KMS-11 (cell line): ENCODE data around the gene PAAF1.

Experiments
- H2AFZ ChIP-seq: fragments of 200-600 bp; sonication (generic); 2 replicates; pipeline ENCODE4 v1.6.1; 2016; ENCODE audit warnings: antibody characterized with exemption, mixed run types, low read depth
- H3K27ac ChIP-seq: fragments of 200-600 bp; sonication (generic); 2 replicates; pipeline ENCODE4 v1.6.1; 2016; ENCODE audit warnings: mild to moderate bottlenecking, mixed run types
- H3K27me3 ChIP-seq: fragments of 200-600 bp; sonication (generic); 2 replicates; pipeline ENCODE4 v1.6.1; 2017; ENCODE audit warnings: mild to moderate bottlenecking, low read depth, mixed run types, moderate library complexity; ENCODE audit not compliant: insufficient read depth
- H3K36me3 ChIP-seq: fragments of 200-600 bp; sonication (generic); 2 replicates; pipeline ENCODE4 v1.6.1; 2017; ENCODE audit warnings: mild to moderate bottlenecking, mixed run types; ENCODE audit not compliant: insufficient read depth
- H3K4me1 ChIP-seq: fragments of 200-600 bp; sonication (generic); 2 replicates; pipeline ENCODE4 v1.6.1; 2016; ENCODE audit warnings: mild to moderate bottlenecking, low read depth, mixed run types; ENCODE audit not compliant: poor library complexity, severe bottlenecking
- H3K4me2 ChIP-seq: fragments of 200-600 bp; sonication (generic); 2 replicates; pipeline ENCODE4 v1.7.0; 2016; ENCODE audit warnings: mild to moderate bottlenecking, mixed run types
- H3K4me3 ChIP-seq: fragments of 200-600 bp; sonication (generic); IDR thresholded peaks from 2 replicates; pipeline ENCODE4 v1.6.1; 2017; ENCODE audit warnings: low read depth, low read length, mixed read lengths; ENCODE audit not compliant: insufficient read depth
- H3K79me2 ChIP-seq: fragments of 200-600 bp; sonication (generic); 2 replicates; pipeline ENCODE4 v1.6.1; 2016; ENCODE audit warnings: low read depth, mixed run types; ENCODE audit not compliant: insufficient read depth
- H3K9ac ChIP-seq: fragments of 200-600 bp; sonication (generic); 2 replicates; pipeline ENCODE4 v1.6.1; 2016; ENCODE audit warnings: mild to moderate bottlenecking, mixed run types
- H4K20me1 ChIP-seq: fragments of 200-600 bp; sonication (generic); 2 replicates; pipeline ENCODE4 v1.6.1; 2016; ENCODE audit warnings: mild to moderate bottlenecking, mixed run types; ENCODE audit not compliant: insufficient read depth
- TF ChIP-seq, protein P1 (sequence below): fragments of 200-600 bp; sonication (generic); conservative IDR thresholded peaks from 2 replicates; pipeline ENCODE4 v1.6.1; 2017; ENCODE audit warnings: low read depth, mild to moderate bottlenecking, antibody characterized with exemption, low read length, moderate library complexity, mixed read lengths

Gene PAAF1

DNA sequence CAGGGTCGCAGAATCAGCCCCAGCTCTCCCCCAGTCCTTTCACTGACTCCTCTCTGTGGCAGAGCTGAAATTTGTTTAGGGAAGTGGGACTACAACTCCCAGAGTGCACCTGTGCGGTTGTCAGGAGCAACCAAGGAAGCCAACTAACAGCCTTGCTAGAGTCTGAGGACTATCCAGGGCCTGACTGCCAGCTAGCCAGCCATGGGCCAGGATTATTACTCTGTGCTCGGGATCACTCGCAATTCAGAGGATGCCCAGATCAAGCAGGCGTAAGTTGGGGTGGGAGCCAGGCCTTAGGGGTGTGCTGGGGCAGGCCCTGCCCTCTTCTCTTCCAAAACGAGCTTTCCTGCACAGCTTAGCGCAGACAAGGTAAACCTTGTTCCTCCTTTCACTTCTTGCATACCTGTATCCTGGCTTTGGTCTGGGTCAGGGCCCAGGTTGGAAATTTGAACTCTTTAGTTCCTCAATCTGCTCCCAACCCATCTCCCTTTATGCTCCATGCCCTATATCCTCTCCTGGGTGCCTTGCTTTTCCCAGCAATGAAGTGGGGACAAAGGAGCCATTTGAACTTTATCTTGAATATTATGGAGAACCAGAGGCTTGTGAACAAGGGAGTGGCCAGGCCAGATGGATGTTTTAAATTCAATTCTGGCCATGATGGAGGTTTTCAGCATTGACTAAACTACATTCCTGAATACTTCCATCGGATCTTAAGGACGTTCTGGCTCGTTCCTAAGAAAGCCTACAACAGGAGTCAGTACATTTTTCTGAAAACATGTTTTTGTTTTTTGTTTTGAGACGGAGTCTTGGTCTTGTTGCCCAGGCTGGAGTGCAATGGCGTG is 74.3 kb downstream of the PAAF1 start, which contains the start of gene DNAJB13:
DNAJB13 (plus strand) TSS at position 158 of the 842 bp plus-strand sequence; CDS start at position 202, 44 bp downstream.
- Histone ChIP-seq H3K27ac (no peak within 1 kb of the TSS), H2AFZ (no peak within 1 kb of the TSS), H3K79me2 (no peaks in the 10 kb centered on the region), H4K20me1 (no peaks in the 10 kb centered on the region), H3K36me3 (no peaks in the 10 kb centered on the region), H3K4me3 (no peak within 1 kb of the TSS), H3K4me2 (no peak within 1 kb of the TSS), H3K9ac (no peak within 1 kb of the TSS), H3K27me3 (no peaks in the 10 kb centered on the region), H3K4me1 (no peaks in the 10 kb centered on the region)
- TF ChIP-seq, protein P1, sequence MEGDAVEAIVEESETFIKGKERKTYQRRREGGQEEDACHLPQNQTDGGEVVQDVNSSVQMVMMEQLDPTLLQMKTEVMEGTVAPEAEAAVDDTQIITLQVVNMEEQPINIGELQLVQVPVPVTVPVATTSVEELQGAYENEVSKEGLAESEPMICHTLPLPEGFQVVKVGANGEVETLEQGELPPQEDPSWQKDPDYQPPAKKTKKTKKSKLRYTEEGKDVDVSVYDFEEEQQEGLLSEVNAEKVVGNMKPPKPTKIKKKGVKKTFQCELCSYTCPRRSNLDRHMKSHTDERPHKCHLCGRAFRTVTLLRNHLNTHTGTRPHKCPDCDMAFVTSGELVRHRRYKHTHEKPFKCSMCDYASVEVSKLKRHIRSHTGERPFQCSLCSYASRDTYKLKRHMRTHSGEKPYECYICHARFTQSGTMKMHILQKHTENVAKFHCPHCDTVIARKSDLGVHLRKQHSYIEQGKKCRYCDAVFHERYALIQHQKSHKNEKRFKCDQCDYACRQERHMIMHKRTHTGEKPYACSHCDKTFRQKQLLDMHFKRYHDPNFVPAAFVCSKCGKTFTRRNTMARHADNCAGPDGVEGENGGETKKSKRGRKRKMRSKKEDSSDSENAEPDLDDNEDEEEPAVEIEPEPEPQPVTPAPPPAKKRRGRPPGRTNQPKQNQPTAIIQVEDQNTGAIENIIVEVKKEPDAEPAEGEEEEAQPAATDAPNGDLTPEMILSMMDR: no peak

GRCh38 chr11:73951797-73952196 is 75.0 kb downstream of the PAAF1 start:
- TF ChIP-seq, protein P1: no peak
- H3K79me2 ChIP-seq: no peaks in the 10 kb centered on the region
- no peak overlapping the region for H3K4me2 ChIP-seq
- no peak overlapping the region for H3K27ac ChIP-seq
- no peak overlapping the region for H3K4me3 ChIP-seq
- H4K20me1 ChIP-seq: no peaks in the 10 kb centered on the region
- H3K36me3 ChIP-seq: no peaks in the 10 kb centered on the region
- H3K9ac ChIP-seq: no peak overlapping the region
- no peak overlapping the region for H2AFZ ChIP-seq
- H3K4me1 ChIP-seq: no peaks in the 10 kb centered on the region
- H3K27me3 ChIP-seq: no peaks in the 10 kb centered on the region

- no peak overlapping the region for H3K9ac ChIP-seq
- no peak overlapping the region for H3K27ac ChIP-seq
- H3K79me2 ChIP-seq: no peaks in the 10 kb centered on the region
- no peaks in the 10 kb centered on the region for H3K27me3 ChIP-seq
- no peak overlapping the region for H2AFZ ChIP-seq
- H3K4me3 ChIP-seq: no peak overlapping the region
- H3K4me1 ChIP-seq: no peaks in the 10 kb centered on the region
- no peak overlapping the region for H3K4me2 ChIP-seq
- TF ChIP-seq, protein P1: no peak
- H3K36me3 ChIP-seq: no peaks in the 10 kb centered on the region
- H4K20me1 ChIP-seq: no peaks in the 10 kb centered on the region
Measured at GRCh38 chr11:73956876-73957653, 80.3 kb downstream of the PAAF1 start.

DNA sequence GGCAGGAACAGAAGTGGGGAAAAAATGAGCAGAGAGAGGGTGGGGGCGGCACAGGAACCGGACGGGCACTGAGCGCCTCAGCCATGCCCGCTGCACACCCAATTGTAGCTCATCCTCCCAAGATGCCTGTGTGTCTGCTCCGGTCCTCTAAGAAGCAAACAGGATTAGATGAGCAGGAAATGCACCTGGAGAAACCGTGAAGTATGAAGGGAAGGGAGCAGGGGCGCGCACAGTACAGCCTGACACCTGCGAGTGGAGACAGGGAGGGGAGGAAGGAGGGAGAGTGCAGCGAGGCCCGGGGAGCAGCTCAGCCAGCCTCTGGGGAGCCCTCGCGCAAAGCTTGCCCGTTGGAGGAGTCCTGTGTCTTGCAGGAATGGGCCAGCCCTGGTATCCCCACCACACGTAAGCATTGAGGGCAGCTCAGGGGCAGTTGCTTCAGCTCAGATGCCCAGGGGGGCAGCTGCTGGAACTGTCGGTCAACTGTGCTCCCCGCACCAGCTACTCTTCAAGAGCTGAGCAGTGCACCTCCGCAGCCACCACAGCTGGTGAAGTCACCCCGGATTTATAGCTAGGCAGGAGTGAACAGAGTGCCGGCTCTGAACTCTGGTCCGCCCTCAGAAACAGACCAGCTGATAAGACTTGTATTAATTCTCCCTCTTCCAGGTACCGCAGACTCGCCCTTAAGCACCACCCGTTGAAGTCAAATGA is 81.0 kb downstream of the PAAF1 start:
- Histone ChIP-seq H2AFZ (no peak overlapping the region), H4K20me1 (no peaks in the 10 kb centered on the region), H3K27ac (no peak overlapping the region), H3K36me3 (no peaks in the 10 kb centered on the region), H3K79me2 (no peaks in the 10 kb centered on the region), H3K27me3 (no peaks in the 10 kb centered on the region), H3K9ac (no peak overlapping the region), H3K4me1 (no peaks in the 10 kb centered on the region), H3K4me2 (no peak overlapping the region), H3K4me3 (no peak overlapping the region)
- TF ChIP-seq, protein P1: no peak
